Activated naive CD4-positive, alpha-beta T cell treated with Interleukin-2 at 50 U/mL for 16 hours (primary cell): ENCODE results near the gene RAD51.
A peak's percentile ranks its signal among the peaks of the same experiment; 100 is the strongest.

ENCODE experiments used
- DNase-seq: peaks from one replicate; pipeline ENCODE4 v3.0.0-alpha.2; 2020

RAD51 gene

GRCh38 chr15:40763801-40764628 lies 69.0 kb downstream of the RAD51 start, which contains the start of gene GCHFR:
Gene GCHFR, plus strand, starts transcription at chr15:40764068. Its CDS starts 113 bp downstream, at chr15:40764181.
- DNase-seq, result peak; percentile 71

GRCh38 chr15:40764629-40765103 lies 69.7 kb downstream of the RAD51 start:
- no peak for DNase-seq

- DNase-seq, result no peak
Observed at GRCh38 chr15:40766194-40766815, 71.3 kb downstream of the RAD51 start.

- DNase-seq, result no peak
Observed at GRCh38 chr15:40766906-40767837, 72.2 kb downstream of the RAD51 start.

- DNase-seq, result no peak
Observed at GRCh38 chr15:40767838-40768500, 73.0 kb downstream of the RAD51 start.

GRCh38 chr15:40768521-40769273 lies 73.7 kb downstream of the RAD51 start:
- no peak for DNase-seq

- DNase-seq, result peak; percentile 28
Observed at GRCh38 chr15:40769274-40770146, 74.5 kb downstream of the RAD51 start, which contains the start of gene C15orf62. Gene C15orf62, plus strand, starts transcription at chr15:40769980. Its CDS starts 516 bp downstream, at chr15:40770496.

- no peak for DNase-seq
Observed at GRCh38 chr15:40770147-40770721, 75.3 kb downstream of the RAD51 start.

- no peak for DNase-seq
Observed at GRCh38 chr15:40771242-40771641, 76.3 kb downstream of the RAD51 start.

- no peak for DNase-seq
Observed at GRCh38 chr15:40772014-40772413, 77.0 kb downstream of the RAD51 start.

GRCh38 chr15:40773496-40773895 lies 78.5 kb downstream of the RAD51 start:
- no peak for DNase-seq

GRCh38 chr15:40773902-40774301 lies 78.9 kb downstream of the RAD51 start:
- no peak for DNase-seq

GRCh38 chr15:40775007-40775406 lies 80.0 kb downstream of the RAD51 start:
- no peak for DNase-seq

GRCh38 chr15:40775740-40776536 lies 81.0 kb downstream of the RAD51 start:
- no peak for DNase-seq

- DNase-seq, result peak; percentile 39
Observed at GRCh38 chr15:40776537-40777141, 81.7 kb downstream of the RAD51 start.
